HG03460 (cell line): ENCODE measurements around the gene RELCH.
"Not testable (repeated sequence)": the region's sequence is repeated elsewhere in the genome, so short reads cannot be mapped to it uniquely, and the experiment has no call there.

Source experiments
- ATAC-seq: cut with Tn5 transposase; IDR thresholded peaks from one replicate; pipeline ENCODE4 v1.9.1; 2021; ENCODE audit not compliant: unreplicated experiment

RELCH gene, protein sequence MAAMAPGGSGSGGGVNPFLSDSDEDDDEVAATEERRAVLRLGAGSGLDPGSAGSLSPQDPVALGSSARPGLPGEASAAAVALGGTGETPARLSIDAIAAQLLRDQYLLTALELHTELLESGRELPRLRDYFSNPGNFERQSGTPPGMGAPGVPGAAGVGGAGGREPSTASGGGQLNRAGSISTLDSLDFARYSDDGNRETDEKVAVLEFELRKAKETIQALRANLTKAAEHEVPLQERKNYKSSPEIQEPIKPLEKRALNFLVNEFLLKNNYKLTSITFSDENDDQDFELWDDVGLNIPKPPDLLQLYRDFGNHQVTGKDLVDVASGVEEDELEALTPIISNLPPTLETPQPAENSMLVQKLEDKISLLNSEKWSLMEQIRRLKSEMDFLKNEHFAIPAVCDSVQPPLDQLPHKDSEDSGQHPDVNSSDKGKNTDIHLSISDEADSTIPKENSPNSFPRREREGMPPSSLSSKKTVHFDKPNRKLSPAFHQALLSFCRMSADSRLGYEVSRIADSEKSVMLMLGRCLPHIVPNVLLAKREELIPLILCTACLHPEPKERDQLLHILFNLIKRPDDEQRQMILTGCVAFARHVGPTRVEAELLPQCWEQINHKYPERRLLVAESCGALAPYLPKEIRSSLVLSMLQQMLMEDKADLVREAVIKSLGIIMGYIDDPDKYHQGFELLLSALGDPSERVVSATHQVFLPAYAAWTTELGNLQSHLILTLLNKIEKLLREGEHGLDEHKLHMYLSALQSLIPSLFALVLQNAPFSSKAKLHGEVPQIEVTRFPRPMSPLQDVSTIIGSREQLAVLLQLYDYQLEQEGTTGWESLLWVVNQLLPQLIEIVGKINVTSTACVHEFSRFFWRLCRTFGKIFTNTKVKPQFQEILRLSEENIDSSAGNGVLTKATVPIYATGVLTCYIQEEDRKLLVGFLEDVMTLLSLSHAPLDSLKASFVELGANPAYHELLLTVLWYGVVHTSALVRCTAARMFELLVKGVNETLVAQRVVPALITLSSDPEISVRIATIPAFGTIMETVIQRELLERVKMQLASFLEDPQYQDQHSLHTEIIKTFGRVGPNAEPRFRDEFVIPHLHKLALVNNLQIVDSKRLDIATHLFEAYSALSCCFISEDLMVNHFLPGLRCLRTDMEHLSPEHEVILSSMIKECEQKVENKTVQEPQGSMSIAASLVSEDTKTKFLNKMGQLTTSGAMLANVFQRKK

DNA sequence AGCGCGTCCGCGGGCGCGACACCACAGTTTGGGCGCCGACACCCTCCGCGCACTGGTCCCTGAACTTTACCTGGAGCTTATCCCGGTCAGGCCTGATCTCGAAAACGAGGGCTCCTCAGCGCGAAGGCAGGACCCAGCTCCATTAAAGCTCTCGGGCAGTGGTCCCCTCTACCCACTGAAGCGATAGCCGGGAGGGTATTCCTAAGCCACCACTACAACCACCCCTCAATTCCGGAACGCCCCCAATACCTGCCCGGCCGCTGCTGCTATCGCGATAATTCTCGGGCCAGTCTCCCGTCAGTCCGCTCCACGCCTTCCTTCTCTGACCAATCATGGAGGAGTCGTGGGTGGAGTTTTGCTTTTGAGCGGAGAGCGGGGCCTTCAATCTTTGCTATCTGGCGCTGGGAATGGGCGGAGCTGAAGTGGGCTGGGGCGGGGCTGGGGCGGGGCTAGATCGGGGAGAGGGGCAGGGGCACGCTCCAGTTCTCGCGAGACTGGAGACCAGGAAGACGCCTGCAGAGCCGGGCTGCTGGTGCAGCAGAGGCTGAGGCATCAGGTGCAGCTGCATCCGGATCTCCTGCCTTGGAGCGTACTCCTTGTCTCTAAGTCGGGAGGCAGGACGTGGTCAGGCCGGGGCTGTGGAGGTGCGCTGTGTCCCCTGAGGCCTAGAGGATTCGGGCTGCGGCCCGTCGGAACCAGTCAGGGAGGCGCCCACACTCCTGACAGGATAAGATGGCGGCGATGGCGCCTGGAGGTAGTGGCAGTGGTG lies at the start of gene RELCH, which contains the start of gene PIGN:
RELCH (plus strand) TSS at position 482 of the 769 bp plus-strand sequence; CDS start at position 733, 251 bp downstream.
PIGN (minus strand) TSS at position 283 of the 769 bp plus-strand sequence. CDS start 25,703 bp downstream, outside the sequence.
- peak; percentile 90 for ATAC-seq

DNA sequence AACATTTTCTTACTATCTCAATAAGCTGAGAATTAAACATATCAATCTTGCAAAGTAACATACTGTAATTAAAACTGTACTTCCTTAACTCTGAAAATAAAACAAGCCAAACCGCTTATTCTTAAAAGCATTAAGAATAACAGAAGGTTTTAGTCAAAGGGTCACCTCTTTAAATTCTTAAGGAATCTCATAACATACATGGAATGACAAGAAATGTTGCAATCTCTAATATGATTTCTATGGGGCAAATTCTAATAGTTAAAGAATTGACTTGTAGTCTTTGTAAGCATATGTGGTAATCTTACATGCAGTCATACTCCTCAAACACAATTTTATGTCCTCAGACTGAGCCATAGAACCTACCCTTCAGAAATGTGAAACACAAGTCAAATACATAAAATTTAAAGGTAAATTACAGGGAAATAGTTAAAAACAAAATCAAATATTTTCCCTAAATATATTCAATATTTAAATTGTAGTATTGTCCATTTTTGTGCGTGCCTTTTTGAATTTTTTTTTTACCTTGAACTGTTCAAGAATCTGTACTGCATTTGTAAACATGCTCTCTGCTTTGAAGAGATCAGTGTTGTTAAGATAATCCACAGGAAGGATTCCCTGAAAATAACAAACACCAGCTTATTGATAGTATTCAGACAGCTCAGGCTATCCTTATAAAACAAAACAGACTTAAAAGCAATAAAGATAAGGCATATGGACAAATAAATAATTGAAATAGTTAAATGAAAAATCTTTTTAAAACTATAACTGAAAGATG lies 48.4 kb upstream of the RELCH start:
- no peak for ATAC-seq

DNA sequence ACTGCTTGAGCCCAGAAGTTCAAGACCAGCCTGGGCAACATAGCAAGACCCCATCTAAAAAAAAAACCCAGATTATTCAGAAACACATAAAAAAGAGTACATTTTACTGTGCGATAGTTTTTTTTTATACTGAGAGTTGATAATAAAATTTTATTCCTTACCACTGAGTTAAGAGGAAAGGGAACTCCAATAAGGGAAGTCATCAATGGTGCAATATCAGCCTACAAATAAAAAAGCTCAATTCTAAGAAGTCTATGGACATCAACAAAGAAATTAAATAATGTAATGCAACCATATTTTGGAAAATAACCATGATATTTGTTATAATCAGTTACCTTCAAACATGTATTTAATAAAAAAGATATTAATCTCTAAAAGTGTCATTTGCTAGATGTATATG lies 46.8 kb upstream of the RELCH start:
- ATAC-seq = no peak

DNA sequence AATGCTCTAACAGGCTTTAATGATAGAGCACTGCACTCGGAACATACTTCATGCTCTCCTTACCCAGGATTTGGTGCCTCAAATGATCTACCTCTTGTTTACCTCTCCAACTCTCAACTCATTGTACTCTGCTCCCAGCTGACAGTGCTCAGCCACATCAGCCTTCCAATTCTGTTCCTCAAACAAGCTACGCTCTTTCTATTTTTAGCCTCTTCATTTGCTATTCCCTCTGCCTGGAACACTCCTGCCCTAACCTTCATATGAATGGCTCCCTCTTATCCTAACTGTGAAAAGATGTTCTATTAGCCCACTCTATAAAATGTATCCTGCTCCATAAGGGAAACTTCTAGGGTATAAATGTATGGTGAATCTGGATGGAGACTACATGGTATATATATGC lies 42.7 kb upstream of the RELCH start:
- no peak for ATAC-seq

DNA sequence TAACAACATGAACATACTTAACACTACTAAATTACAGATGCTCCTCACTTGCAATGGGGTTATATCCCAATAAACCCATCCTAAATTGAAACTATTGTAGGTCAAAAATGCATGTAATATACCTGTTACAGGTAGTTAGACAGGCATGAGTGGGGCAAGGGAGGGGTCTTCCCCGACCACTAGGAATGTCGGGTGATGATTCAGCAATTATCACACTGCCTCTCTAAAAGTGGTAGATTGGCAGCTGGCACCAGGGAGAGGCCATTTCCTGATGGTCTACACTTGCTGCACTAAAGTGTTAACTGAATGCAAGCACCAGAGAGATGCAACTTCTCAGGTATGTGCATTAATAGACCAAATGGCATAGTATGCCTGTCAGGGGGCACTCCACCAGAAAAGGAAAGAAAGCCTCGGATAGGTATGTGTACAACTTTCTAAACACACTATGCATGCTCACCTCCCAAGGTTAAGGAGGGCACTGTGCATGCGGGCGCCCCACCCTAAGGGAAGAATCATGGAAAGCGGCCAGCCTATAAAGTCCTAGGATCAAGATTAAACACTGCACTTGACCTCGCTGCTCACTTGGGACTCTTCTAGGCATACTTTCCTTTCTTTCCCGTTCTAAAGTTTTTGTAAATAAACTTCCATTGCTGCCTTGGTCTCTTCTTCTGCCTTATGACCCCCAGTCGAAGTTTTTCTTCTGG lies 35.8 kb upstream of the RELCH start:
- no peak for ATAC-seq

DNA sequence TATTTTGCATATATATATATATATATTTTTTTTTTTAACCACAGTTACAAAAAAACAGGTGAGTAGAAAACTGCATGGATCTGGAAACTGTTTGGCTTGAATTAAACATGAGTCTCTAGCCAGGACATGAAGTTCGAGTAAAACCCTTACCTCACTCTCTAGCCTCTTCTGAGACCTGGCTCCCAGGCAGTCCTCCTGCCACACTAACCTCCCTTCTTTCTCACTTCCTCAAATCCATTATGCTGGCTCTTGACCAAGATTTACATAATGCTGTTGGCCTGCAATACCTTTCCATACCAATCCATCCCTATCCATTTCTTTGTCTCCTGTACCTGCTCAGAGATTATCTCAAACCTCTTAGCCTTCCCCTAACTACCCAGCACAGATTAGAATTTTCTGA lies 34.2 kb upstream of the RELCH start:
- ATAC-seq = peak; percentile 85

DNA sequence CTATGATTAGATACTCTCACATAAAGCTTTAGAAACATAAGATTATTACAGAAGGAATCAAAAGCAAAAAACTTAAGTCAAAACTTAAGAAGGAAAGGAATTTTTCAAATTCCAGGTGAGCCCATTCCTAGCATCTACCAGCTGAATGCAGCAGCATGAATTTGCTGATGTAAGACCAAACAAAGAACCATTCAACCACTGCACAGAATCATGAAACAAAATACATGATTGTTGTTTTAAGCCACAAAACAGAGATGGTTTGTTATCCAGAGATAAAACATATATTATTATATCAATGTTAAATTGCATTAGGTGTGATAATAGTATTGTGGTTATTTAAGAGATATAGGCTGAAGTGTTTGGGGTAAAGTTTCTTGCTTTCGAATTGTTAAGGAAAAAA lies 29.2 kb upstream of the RELCH start:
- ATAC-seq = no peak

DNA sequence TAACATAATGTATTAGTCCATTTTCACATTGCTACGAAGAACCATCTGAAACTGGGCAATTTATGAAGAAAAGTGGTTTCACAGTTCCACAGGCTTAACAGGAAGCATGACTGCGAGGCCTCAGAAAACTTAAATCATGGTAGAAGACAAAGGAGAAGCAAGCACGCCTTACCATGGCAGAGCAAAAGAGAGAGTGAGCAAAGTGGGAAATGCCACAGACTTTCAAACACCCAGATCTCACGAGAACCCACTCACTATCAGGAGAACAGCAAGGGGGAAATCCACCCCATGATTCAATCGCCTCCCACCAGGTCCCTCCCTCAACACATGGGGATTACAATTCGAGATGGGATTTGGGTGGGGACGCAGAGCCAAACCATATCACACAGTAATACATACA lies 22.7 kb upstream of the RELCH start:
- no peak for ATAC-seq

DNA sequence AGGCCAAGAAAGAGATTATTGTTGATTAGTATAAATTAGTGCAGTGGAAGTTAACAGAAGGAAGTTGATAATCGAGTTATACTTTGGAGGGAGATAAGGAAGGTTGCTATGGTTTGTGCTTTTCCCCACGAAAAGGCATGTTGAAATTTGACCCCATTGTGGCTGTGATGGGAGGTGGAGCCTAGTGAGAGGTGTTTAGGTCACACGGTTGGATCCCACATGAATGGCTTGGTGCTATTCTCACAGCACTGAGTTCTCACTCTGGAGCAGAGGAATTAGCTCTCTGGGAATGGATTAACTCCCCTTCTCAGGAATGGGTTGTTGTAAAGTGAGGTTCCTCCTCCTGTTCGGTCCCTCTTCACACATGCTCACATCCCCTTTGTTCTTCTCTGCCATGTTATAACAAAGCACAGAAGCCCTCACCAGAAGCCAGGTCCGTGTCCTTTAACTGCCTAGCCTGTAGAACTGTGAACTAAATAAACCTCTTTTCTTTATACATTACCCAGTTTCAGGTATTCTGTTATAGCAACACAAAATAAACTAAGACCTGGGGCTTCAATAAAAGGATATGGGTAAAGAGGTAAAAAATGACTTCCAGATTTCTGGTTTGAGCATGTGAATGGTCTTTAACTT lies 22.1 kb upstream of the RELCH start:
- no peak for ATAC-seq

DNA sequence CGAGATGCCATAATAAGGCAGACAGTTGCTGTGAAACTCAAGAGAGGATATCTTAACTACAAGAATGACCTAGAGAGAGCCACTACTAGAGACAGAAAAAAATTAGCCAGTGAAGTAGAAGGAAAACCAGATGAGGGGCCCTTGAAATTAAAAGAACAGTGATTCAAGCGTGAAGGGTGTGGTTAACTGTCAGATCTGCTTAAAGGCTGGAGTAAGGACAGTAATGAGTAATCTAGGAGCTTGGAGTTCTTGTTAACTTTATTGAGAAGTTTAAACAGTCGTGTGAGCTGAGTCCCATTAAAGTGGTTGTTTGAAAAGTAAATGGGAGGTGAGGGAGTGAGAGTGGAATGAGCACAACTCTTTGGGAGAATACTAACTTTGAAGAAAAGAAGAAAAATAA lies 21.5 kb upstream of the RELCH start:
- ATAC-seq = no peak

DNA sequence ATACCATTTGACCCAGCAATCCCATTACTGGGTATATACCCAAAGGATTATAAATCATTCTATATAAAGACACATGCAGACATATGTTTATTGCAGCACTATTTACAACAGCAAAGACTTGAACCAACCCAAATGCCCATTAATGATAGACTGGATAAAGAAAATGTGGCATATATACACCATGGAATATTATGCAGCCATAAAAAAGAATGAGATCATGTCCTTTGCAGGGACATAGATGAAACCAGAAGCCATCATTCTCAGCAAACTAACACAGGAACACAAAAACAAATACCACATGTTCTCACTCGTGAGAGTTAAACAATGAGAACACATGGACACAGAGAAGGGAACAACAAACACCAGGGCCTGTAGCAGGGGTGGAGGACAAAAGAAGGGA lies 20.5 kb upstream of the RELCH start:
- not testable (repeated sequence) for ATAC-seq

DNA sequence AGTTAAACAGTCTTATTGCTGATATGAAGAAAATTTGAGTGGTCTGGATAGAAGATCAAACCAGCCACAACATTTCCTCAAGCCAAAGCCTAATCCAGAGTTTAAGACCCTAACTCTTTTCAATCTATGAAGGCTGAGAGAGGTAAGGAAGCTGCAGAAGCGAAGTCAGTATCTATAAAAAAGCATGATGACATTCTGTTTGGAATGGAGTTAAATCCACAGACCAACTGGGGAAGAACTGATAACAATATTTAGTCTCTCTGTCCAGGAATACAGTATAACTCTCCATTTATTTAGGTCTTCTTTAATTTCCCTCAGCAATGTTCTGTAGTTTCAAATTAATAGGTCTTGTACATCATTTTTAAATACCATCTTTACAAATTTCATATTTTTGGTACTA lies 16.2 kb upstream of the RELCH start:
- ATAC-seq = no peak

DNA sequence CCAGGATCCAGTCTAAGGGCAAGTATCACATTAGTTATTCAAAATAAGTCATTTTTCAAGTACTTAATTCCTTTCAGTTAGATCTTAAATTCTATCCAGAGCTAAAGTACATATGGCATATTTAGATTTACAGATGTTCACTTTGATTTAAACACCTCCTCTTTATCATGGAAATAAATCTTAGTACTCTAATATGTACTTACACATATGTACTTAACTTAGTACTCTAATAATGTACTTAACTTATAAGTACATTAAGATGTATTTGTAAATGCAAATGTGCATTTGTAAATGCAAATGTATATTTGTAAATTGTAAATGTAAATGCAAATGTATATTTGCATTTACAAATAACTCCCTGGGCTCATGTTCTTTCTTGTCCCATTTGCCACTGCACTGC lies 14.8 kb upstream of the RELCH start:
- no peak for ATAC-seq

DNA sequence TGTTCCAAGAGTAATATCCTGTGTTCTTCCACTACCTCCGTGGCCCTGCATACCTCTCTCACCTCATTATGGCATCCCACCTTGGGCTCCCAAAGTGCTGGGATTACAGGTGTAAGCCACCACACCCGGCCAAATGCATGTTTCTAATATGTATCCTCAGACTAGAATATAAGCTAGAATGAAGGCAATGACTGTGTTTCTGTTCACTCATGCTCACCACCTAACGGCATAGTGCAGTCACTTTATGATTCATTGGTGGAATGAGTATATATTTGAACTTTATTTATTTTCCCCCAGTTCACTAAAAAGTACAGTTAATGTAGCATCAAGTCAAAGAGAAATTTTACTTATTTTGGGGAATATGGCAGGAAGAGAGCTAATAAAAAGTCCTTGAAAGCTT lies 11.5 kb upstream of the RELCH start:
- ATAC-seq = no peak

DNA sequence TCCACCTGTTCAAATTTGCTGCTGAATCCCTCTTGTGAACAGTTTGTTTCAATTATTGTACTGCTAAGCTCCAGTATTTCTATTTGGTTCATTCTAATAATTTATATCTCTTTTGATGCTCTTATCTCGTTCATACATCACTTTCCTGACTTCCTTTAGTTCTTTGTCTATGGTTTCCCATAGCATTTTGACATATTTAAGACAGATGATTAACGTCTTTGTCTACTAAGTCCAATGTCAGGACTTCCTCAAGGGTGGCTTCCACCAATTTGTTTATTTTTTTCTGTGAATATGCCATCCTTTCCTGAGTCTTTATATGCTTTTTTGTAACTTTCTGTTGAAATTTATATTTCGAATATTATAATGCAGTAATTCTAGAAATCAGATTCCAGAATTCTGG lies 9.8 kb upstream of the RELCH start:
- no peak for ATAC-seq

DNA sequence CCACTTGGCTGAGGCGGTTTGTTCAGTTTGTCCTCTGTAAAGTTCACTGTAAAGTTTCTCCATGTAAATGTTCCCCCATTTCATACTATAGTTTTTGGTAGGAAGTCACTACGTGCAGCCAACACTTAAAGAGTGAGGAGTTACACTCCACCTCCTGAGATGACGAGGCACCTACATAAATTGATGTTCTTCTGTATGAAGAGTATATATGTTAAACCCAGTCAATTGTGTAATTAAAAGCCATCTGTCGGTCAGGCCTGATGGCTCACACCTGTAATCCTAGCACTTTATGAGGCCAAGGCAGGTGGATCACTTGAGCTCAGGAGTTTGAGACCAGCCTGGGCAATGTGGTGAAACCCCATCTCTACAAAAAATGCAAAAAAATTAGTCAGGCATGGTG lies 7.8 kb upstream of the RELCH start:
- no peak for ATAC-seq

DNA sequence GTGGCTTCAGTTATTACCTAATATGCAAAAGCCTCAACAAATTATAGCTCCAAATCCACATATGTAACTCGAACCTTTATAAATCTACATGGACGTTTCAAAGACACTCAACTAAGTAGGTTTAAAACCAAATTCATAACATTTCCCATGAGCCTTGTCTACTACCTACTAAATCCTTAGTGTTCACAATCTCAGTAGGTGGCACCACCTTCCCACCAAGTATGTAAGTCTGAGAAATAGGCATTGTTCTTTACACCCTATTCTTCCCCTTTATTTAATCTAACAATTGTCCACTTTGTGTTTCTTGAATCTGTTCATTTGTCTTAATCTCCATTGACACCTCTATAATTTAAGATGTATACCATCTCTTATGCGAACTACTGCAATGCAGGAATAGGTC lies 4.8 kb upstream of the RELCH start:
- no peak for ATAC-seq

DNA sequence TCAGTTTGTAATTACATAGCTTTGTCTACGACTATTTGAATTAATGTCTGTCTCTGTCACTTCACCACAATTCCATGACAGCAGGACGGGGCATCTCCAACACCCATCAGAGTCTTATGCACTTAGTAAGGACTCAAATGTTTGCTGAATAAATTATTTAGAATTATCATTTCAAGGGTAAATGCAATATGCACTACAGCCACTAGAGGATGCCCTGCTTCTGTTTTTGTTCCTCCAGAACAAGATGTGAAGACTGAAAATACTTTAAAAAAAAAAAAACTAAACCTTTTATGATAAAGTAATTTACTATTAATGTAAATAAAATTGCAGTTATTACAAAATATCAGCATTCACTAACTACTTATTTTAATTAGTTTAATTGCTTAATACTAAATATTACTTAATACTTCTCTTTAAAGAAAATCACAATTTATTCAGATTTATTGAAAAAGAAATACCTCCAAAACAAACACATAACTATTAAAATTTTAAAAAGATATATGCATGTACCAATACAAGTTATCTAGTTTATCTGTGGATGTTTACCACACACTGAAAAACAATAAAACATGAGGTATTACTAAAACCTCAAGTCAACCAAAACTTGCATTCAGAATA lies 3.4 kb upstream of the RELCH start:
- ATAC-seq = no peak

DNA sequence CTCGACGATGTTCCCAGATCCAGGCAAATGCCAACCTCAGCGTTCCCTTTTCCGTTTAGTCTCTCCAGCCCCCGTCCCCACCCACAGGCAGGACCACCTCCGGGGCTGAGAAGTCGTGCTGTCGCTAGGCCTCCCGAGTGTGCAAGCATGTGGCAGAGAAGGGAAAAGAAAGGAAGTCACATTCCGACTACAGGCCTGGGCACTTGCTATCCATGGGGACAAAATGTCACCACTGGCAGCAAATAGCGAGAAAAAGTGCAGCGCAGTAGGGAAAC lies 619 bp upstream of the RELCH start:
- ATAC-seq = no peak
